BLaER1 (cell line): Measurements from ENCODE around the gene ATXN7L3.

ENCODE experiments used
- H3K27ac ChIP-seq: shearing (Covaris generic); formaldehyde crosslinking; 2 replicates; pipeline ENCODE4 v1.8.1; 2022
- H3K27me3 ChIP-seq: shearing (Covaris generic); formaldehyde crosslinking; 2 replicates; pipeline ENCODE4 v1.8.1; 2022
- H3K36me3 ChIP-seq: shearing (Covaris generic); formaldehyde crosslinking; 2 replicates; pipeline ENCODE4 v1.8.1; 2022
- H3K4me1 ChIP-seq: shearing (Covaris generic); formaldehyde crosslinking; 2 replicates; pipeline ENCODE4 v1.8.1; 2022
- H3K4me2 ChIP-seq: shearing (Covaris generic); formaldehyde crosslinking; 2 replicates; pipeline ENCODE4 v1.8.1; 2022
- H3K4me3 ChIP-seq: shearing (Covaris generic); formaldehyde crosslinking; 2 replicates; pipeline ENCODE4 v1.8.1; 2022
- H3K9ac ChIP-seq: shearing (Covaris generic); formaldehyde crosslinking; 2 replicates; pipeline ENCODE4 v1.8.1; 2022
- H3K9me3 ChIP-seq: shearing (Covaris generic); formaldehyde crosslinking; 2 replicates; pipeline ENCODE4 v1.8.1; 2022
- H4K20me1 ChIP-seq: shearing (Covaris generic); formaldehyde crosslinking; 2 replicates; pipeline ENCODE4 v1.8.1; 2022
- Cebpa-rat ChIP-seq: shearing (Covaris generic); IDR thresholded peaks from 2 replicates; pipeline ENCODE4 v1.8.1; 2022

Gene ATXN7L3

DNA sequence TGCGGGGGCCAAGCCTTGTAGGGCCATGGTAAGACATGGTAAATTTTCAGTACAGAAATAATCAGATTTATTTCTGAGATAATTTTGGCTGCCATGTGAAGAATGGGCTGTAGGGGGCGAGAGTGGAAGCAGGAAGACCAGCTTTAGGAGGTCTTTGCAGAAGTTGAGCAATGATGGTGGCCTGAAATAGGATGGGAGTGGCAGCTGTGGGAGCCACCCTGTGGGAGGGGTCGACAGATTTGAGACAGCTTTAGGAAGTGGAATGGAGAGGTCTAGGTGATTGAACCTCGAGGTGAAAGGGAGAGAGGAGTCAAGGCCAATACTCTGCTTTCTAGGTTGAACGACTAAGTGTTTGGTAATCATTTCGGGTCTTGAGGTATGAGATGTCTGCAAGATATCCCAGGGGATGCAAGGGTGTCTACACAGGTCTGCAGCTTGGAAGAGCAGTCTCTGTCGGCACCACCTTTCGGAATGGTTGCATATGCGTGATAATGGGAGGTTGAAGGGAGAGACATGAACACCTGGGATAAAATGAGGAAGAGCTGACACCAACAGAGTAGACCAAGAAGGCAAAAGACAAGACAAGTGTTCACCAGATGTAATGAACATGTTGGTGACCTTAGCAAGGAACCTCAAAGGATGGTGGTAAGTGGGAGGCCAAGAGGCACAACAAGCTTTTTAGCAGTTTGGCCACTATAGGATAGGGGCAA is 4.2 kb upstream of the ATXN7L3 start:
- Histone ChIP-seq H3K9me3 (no peaks in the 10 kb centered on the region), H3K27me3 (no peaks in the 10 kb centered on the region), H3K27ac (no peak overlapping the region), H3K36me3 (peaks cover 35% of the 10 kb centered on the region), H3K4me2 (peak overlapping the region; percentile 31), H4K20me1 (peaks cover 10% of the 10 kb centered on the region), H3K9ac (no peak overlapping the region), H3K4me3 (no peak overlapping the region), H3K4me1 (peaks cover 36% of the 10 kb centered on the region)
- TF ChIP-seq Cebpa-rat, result peak; percentile 98

DNA sequence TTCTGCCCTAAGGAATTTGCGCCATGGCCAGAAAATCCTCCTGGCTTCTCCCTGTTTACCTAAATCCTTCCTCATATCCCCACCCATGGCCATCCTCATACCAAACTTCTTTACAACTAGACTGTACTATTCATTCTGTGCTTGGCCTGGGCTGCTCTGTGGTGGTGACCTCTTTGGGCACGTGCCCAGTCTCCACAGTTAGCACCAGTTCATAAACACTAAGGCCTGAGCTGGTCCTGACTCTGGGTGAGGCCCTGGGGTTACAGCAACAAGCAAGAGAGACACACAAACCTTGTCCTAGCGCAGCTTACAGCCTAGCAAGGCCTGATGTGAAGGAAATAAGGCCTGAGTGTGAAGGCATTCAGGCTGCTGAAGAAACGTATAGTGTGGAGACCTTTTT is 3.1 kb upstream of the ATXN7L3 start:
- H3K4me3 ChIP-seq, result no peak overlapping the region
- peaks cover 42% of the 10 kb centered on the region for H3K4me1 ChIP-seq
- H3K27me3 ChIP-seq, result no peaks in the 10 kb centered on the region
- H3K27ac ChIP-seq, result no peak overlapping the region
- peaks cover 20% of the 10 kb centered on the region for H4K20me1 ChIP-seq
- H3K9me3 ChIP-seq, result no peaks in the 10 kb centered on the region
- H3K4me2 ChIP-seq, result peak overlapping the region; percentile 2; the same call in 1 of the 2 replicates
- TF ChIP-seq Cebpa-rat, result no peak
- H3K36me3 ChIP-seq, result peaks cover 24% of the 10 kb centered on the region
- no peak overlapping the region for H3K9ac ChIP-seq

DNA sequence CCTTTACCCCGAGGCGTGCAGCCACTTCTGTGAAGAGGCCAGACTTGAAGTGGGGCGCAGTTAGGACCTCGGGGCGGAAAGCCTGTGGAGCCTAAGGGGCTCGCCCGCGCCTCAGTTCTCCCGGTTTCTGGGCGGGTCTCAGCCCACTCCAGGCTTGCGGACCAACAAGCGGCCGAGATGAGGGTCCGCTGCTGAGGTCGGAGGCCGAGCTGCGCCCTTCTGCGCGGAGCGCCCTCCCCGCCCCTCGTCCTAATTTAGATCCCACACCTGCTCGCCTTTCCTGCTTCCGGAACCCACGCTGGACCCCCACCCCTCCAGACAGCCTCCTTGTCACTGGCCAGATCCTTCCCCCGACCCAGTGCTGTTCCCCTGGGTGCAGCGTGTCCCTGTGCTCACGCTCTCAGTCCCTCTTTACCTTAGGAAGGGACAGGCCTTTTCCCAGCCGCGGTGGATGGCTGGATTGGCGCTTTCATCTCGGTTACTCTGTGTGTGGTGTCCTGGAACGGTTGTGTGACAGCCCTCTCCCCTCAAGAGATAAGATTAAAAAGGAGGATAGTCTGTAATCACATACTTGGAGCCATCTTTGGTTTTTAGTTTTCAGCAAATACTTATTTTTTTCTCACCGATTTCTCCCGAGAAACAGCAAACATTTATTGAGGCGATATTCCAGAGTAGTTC is 933 bp upstream of the ATXN7L3 start:
- peak overlapping the region; percentile 92 for H3K4me2 ChIP-seq
- peak overlapping the region; percentile 75 for H3K4me3 ChIP-seq
- TF ChIP-seq Cebpa-rat, result no peak
- H4K20me1 ChIP-seq, result peaks cover 24% of the 10 kb centered on the region
- H3K4me1 ChIP-seq, result peaks cover 54% of the 10 kb centered on the region
- H3K9ac ChIP-seq, result peak overlapping the region; percentile 91
- H3K27me3 ChIP-seq, result no peaks in the 10 kb centered on the region
- H3K9me3 ChIP-seq, result no peaks in the 10 kb centered on the region
- H3K36me3 ChIP-seq, result peaks cover 22% of the 10 kb centered on the region
- peak overlapping the region; percentile 91 for H3K27ac ChIP-seq

DNA sequence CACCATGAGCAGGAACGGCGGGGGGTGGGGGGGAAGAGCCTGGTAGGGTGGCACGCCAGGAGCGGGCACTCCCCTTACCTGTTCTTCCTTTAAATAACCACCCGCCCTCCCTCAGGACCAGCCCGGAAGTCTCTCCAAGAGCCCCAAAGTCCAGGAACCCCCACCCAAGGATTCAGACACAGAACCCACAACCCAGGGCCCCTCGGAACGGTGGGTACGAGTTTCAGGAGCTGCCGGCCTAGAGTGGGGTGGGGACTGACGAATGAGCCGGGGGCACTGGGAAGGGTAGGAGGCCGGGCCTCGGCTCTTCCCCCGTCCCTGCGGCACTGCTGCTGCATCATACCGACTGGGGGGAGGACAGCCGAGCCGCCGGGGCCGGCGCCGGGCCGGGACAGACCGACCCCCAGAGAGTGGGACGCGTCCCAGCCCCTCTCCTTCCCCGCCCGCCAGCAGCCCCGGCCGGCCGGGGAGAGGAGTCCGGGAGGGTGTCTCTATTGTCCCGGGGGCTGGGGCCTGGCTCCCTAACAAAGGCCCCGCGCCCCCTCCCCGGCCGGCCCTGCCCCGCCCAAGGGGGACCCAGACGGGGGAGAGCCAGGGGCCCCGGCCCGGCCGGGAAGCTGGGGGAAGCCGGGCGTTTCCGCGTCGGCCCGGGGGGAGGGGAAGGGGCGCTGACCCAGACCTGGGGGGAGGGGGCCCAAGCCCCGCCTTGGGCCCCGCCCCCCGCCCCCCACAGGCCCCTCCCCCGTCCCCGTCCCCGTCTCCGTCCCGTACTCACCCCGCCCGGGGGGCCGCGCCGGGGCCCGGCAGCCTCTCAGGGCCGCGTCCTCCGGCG is 747 bp downstream of the ATXN7L3 start:
- Histone ChIP-seq H3K36me3 (peaks cover 37% of the 10 kb centered on the region), H3K27ac (peak overlapping the region; percentile 96), H4K20me1 (peaks cover 30% of the 10 kb centered on the region), H3K4me3 (peak overlapping the region; percentile 96), H3K4me1 (peaks cover 51% of the 10 kb centered on the region), H3K4me2 (peak overlapping the region; percentile 94), H3K27me3 (no peaks in the 10 kb centered on the region), H3K9ac (peak overlapping the region; percentile 97), H3K9me3 (no peaks in the 10 kb centered on the region)
- no peak for TF ChIP-seq Cebpa-rat

DNA sequence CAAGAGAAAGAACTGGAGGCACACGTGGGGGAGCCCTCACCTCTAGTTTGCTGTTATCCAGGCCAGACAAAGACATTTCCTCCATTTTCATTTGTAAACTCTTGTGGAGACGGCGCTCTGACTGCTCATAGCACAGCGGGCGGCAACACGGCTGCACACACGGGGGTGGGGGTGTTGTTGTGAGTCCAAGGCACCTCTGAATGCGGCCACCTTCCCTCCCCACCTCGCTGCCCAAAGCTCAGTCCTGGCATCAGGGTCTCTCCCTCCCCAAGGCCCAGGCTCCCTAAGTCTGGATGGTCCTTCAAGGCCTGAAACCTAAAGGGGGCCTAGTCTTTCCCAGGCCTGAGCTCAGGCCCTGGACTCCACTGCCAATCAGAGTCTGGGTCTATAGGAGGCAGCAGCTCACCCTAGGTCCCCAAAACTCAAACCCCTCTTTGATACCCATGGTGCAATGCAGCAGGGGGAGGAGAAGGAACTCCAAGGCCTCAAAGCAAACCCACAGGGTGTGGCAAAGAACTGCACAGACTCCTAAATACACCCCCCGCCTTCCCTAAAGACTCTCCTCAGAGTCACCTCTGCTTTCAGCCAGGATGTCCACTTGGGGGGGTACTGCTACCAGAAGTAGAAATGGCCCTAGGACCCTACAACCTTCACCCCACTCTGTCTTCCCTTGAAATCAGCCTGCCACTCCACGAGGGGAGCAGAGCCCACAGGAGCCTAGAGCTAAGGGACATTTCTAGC is 1.5 kb downstream of the ATXN7L3 start:
- H3K36me3 ChIP-seq, result peaks cover 45% of the 10 kb centered on the region
- TF ChIP-seq Cebpa-rat, result no peak
- no peaks in the 10 kb centered on the region for H3K9me3 ChIP-seq
- H3K4me1 ChIP-seq, result peaks cover 43% of the 10 kb centered on the region
- peak overlapping the region; percentile 94 for H3K4me2 ChIP-seq
- H3K27me3 ChIP-seq, result no peaks in the 10 kb centered on the region
- peak overlapping the region; percentile 97 for H3K9ac ChIP-seq
- H4K20me1 ChIP-seq, result peaks cover 37% of the 10 kb centered on the region
- peak overlapping the region; percentile 96 for H3K4me3 ChIP-seq
- peak overlapping the region; percentile 96 for H3K27ac ChIP-seq

DNA sequence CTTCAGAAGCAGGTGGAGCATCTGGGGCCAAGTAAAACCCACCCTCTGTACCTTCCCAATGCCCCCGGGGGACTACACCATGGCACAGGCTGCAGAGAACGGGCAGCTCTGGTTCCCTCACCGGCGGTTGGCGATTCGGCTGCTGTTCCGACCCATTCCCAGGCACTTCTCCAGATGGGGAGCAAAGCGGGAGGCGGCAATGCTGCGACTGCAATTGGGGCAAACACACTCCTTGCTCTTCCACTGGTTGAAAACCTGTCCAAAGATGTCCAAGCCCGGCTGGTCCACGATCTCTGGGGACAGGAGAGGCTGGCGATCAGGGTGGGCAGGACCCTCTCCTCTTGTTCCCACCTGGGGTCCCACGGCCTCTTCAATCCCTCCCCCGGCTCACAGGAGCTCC is 2.6 kb downstream of the ATXN7L3 start:
- Histone ChIP-seq H3K4me2 (peak overlapping the region; percentile 94), H4K20me1 (peaks cover 37% of the 10 kb centered on the region), H3K9ac (peak overlapping the region; percentile 97; the same call in 1 of the 2 replicates), H3K9me3 (no peaks in the 10 kb centered on the region), H3K36me3 (peaks cover 56% of the 10 kb centered on the region), H3K27me3 (no peaks in the 10 kb centered on the region), H3K4me1 (peaks cover 33% of the 10 kb centered on the region), H3K4me3 (peak overlapping the region; percentile 96; the same call in 1 of the 2 replicates), H3K27ac (peak overlapping the region; percentile 96)
- no peak for TF ChIP-seq Cebpa-rat

DNA sequence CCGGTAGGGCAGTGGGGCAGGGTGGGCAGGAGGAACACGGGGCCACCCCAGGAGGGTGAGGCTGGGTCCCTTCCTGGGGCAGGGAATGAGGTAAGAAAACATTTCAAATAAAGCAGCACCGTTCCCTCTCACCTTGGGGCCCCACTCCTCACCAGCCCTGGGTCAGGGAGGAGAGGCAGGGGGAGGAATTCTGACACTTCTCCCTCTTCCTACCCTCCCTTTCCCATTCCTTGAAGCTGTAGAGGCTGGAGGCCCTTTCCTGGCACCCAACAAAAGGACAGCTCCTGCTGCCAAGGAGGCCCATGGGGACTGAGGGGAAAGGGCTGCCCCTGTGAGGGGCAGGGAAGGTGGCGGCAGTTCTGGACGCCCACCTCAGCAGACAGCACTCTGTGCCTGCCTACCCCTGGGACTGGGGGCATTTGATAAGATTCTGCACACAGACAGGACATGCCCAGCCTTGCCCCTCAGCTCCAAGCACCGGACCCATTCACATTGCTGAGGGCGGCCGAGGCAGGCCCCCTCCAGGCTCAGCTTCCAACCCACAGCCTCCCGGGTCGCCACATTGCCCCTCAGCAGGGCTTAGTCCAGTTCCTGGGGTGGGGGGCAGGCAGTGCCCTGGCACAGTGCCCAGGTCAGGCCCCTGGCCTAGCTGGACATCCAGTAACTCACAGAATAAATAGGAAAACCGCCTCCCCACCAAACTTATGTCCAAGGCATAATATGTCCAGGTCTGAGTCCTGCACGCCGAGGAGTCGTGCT is 6.2 kb downstream of the ATXN7L3 start:
- TF ChIP-seq Cebpa-rat, result no peak
- Histone ChIP-seq H3K27me3 (no peaks in the 10 kb centered on the region), H3K4me1 (peaks cover 22% of the 10 kb centered on the region), H3K36me3 (peaks cover 92% of the 10 kb centered on the region), H3K27ac (peak overlapping the region; percentile 44), H3K9me3 (no peaks in the 10 kb centered on the region), H4K20me1 (peaks cover 34% of the 10 kb centered on the region), H3K4me2 (no peak overlapping the region), H3K4me3 (no peak overlapping the region), H3K9ac (0 out of 2 replicates have a peak overlapping the region, but pooled peaks have one; percentile 24)

DNA sequence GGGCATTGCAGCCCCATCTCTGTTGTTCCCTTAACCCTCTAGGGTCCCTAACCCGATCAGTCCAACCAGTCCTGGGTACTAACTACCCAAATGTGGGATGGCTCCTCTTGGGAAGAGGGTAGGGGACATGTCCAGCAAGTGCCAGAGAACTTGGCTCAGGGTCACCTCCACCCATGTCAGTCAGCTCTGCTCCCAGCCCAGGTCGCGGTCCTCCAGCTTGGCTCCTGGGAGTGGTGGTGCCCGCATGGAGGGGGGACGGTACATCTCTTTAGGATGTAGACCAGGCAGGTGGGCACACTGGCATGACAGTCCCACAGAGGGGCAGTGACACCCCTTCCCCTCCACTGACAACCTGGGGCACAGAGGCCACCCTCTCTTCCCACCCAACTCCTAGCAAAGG is 6.9 kb downstream of the ATXN7L3 start:
- no peak for TF ChIP-seq Cebpa-rat
- H3K4me2 ChIP-seq, result no peak overlapping the region
- H4K20me1 ChIP-seq, result peaks cover 33% of the 10 kb centered on the region
- no peaks in the 10 kb centered on the region for H3K27me3 ChIP-seq
- H3K9me3 ChIP-seq, result no peaks in the 10 kb centered on the region
- peaks cover 96% of the 10 kb centered on the region for H3K36me3 ChIP-seq
- peaks cover 23% of the 10 kb centered on the region for H3K4me1 ChIP-seq
- 0 out of 2 replicates have a peak overlapping the region, but pooled peaks have one; percentile 24 for H3K9ac ChIP-seq
- no peak overlapping the region for H3K4me3 ChIP-seq
- H3K27ac ChIP-seq, result 0 out of 2 replicates have a peak overlapping the region, but pooled peaks have one; percentile 44
